HepG2 (cell line): ENCODE data around the gene LRRC42. TPM values are rescaled to one million over a fixed set of nuclear protein-coding genes. Genes with fewer than 3 reads are reported as not detected.

Source experiments
- BCLAF1 ChIP-seq: fragments of 450-650 bp; IDR thresholded peaks from 2 replicates; pipeline ENCODE4 v1.6.1; 2017; ENCODE audit warnings: mild to moderate bottlenecking
- ETV5 ChIP-seq: IDR thresholded peaks from 2 replicates; pipeline ENCODE4 v1.6.1; 2018; ENCODE audit warnings: missing biosample characterization, missing genetic modification reagents, inconsistent platforms, borderline replicate concordance
- GABPB1 ChIP-seq: IDR thresholded peaks from 2 replicates; pipeline ENCODE4 v1.6.1; 2016; ENCODE audit warnings: mild to moderate bottlenecking, missing genetic modification reagents, moderate library complexity, missing compliant biosample characterization
- KLF16 ChIP-seq, 2 experiments: sonication (generic) in 1 of 2; formaldehyde crosslinking in 1 of 2; IDR thresholded peaks; 2 replicates each; pipeline versions ENCODE4 v1.6.1 to v1.8.0; 2016 to 2023; ENCODE audit warnings: missing genetic modification reagents in 2 of 2, missing compliant biosample characterization in 1 of 2
- NFE2L1 ChIP-seq: sonication (generic); formaldehyde crosslinking; IDR thresholded peaks from 2 replicates; pipeline ENCODE4 v1.4.0; 2020; ENCODE audit warnings: missing genetic modification reagents, mild to moderate bottlenecking, borderline replicate concordance
- REL ChIP-seq: sonication (generic); formaldehyde crosslinking; conservative IDR thresholded peaks from 2 replicates; pipeline ENCODE4 v1.8.0; 2022; ENCODE audit warnings: mild to moderate bottlenecking, missing genetic modification reagents, moderate library complexity
- SALL1 ChIP-seq: sonication (generic); formaldehyde crosslinking; IDR thresholded peaks from 2 replicates; pipeline ENCODE4 v1.8.0; 2022; ENCODE audit warnings: mild to moderate bottlenecking, missing genetic modification reagents
- SOX6 ChIP-seq, 2 experiments: fragments of 450-650 bp in 1 of 2; sonication (generic) in 1 of 2; formaldehyde crosslinking in 1 of 2; IDR thresholded peaks; 2 replicates each; pipeline versions ENCODE4 v1.4.0 to v1.6.1; 2017 to 2020; ENCODE audit warnings: antibody characterized with exemption in 1 of 2, mild to moderate bottlenecking in 1 of 2, missing genetic modification reagents in 1 of 2
- USF2 ChIP-seq, 2 experiments: sonication (generic) in 1 of 2; formaldehyde crosslinking in 1 of 2; IDR thresholded peaks; 2 replicates each; pipeline versions ENCODE4 v1.5.1 to v1.6.1; 2011 to 2020; ENCODE audit warnings: borderline replicate concordance in 1 of 2, low read depth in 1 of 2, low read length in 1 of 2, mild to moderate bottlenecking in 1 of 2, missing genetic modification reagents in 1 of 2, moderate library complexity in 1 of 2
- ZHX1 ChIP-seq: sonication (generic); formaldehyde crosslinking; IDR thresholded peaks from 2 replicates; pipeline ENCODE4 v1.8.1; 2022; ENCODE audit warnings: low read depth, mild to moderate bottlenecking, missing genetic modification reagents
- ZNF20 ChIP-seq: sonication (generic); formaldehyde crosslinking; IDR thresholded peaks from 2 replicates; pipeline ENCODE4 v1.4.0; 2020; ENCODE audit warnings: mild to moderate bottlenecking, moderate library complexity, missing genetic modification reagents
- ZNF619 ChIP-seq: sonication (generic); formaldehyde crosslinking; IDR thresholded peaks from 2 replicates; pipeline ENCODE4 v1.4.0; 2020; ENCODE audit warnings: mild to moderate bottlenecking, missing genetic modification reagents
- ZNF720 ChIP-seq: sonication (generic); formaldehyde crosslinking; IDR thresholded peaks from 2 replicates; pipeline ENCODE4 v1.4.0; 2020; ENCODE audit warnings: missing genetic modification reagents
- ZNF776 ChIP-seq: sonication (generic); formaldehyde crosslinking; IDR thresholded peaks from 2 replicates; pipeline ENCODE4 v1.4.0; 2020; ENCODE audit warnings: mild to moderate bottlenecking, missing genetic modification reagents
- ZNF891 ChIP-seq: sonication (generic); formaldehyde crosslinking; IDR thresholded peaks from 2 replicates; pipeline ENCODE4 v1.5.0; 2020; ENCODE audit warnings: mild to moderate bottlenecking, missing genetic modification reagents
- polyA plus RNA-seq, 8 experiments: library from polyadenylated mRNA; depleted of rRNA in 3 of 8; stranded (reverse) in 7 of 8; unstranded in 1 of 8; fragments of >200 nt; fragmentation: Illumina TruSeq in 4 of 8; extraction: Trizol in 4 of 8; gene quantifications; 2 replicates each; pipeline versions ENCODE4 v1.2.1 to v1.2.3, GENCODE V29; 2011 to 2016; ENCODE audit warnings: low read depth in 4 of 8, missing spikeins in 1 of 8, mixed read lengths in 1 of 8; ENCODE audit not compliant: insufficient read depth in 1 of 8
- total RNA-seq, 5 experiments: library from RNA; depleted of rRNA; stranded (reverse); fragments of >200 nt; fragmentation: Illumina TruSeq; extraction: Trizol; gene quantifications; 2 replicates each; pipeline ENCODE4 v1.2.3, GENCODE V29; 2016; ENCODE audit warnings: low read depth in 1 of 5
- TF ChIP-seq, protein P1 (sequence below): sonication (generic); formaldehyde crosslinking; IDR thresholded peaks from 2 replicates; pipeline ENCODE4 v1.8.1; 2023; ENCODE audit warnings: missing genetic modification reagents, mild to moderate bottlenecking, borderline replicate concordance
- TF ChIP-seq, protein P2 (sequence below): IDR thresholded peaks from 2 replicates; pipeline ENCODE4 v1.6.1; 2016; ENCODE audit warnings: mild to moderate bottlenecking

LRRC42 gene
- total and polyA plus RNA-seq, 2 of the 13 experiments (the other 11 are each of a cell fraction or from before 2014, with no cell fraction given): 30.6 to 43.6 TPM

- TF ChIP-seq ZHX1 (CRISPR knock-in tag) (0 out of 2 replicates have a peak, but pooled peaks have one; percentile 58), SALL1 (CRISPR knock-in tag) (0 out of 2 replicates have a peak, but pooled peaks have one; percentile 35), KLF16 (CRISPR knock-in tag; IDR thresholded peaks at IDR 0.05) (no peak), GABPB1 (CRISPR knock-in tag) (peak; percentile 77), ZNF20 (CRISPR knock-in tag) (no peak), ZNF720 (no peak), SOX6 (IDR thresholded peaks at IDR 0.05) (no peak), SOX6 (CRISPR knock-in tag; IDR thresholded peaks at IDR 0.05) (peak; percentile 51; the same call in 1 of the 2 replicates), ZNF776 (peak; percentile 67), ZNF619 (CRISPR knock-in tag) (no peak), ZNF891 (CRISPR knock-in tag) (peak; percentile 59; the same call in 1 of the 2 replicates), USF2 (IDR thresholded peaks at IDR 0.05; ENCODE audit: low read depth, low read length) (no peak), USF2 (CRISPR knock-in tag; IDR thresholded peaks at IDR 0.05; ENCODE audit: borderline replicate concordance) (peak; percentile 14; the same call in 1 of the 2 replicates), NFE2L1 (0 out of 2 replicates have a peak, but pooled peaks have one; percentile 23), REL (CRISPR knock-in tag) (0 out of 2 replicates have a peak, but pooled peaks have one; percentile 43), ETV5 (CRISPR knock-in tag) (peak; percentile 23; the same call in 1 of the 2 replicates), BCLAF1 (no peak)
- TF ChIP-seq, protein P1, sequence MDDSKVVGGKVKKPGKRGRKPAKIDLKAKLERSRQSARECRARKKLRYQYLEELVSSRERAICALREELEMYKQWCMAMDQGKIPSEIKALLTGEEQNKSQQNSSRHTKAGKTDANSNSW (CRISPR knock-in tag): no peak
- TF ChIP-seq, protein P2, sequence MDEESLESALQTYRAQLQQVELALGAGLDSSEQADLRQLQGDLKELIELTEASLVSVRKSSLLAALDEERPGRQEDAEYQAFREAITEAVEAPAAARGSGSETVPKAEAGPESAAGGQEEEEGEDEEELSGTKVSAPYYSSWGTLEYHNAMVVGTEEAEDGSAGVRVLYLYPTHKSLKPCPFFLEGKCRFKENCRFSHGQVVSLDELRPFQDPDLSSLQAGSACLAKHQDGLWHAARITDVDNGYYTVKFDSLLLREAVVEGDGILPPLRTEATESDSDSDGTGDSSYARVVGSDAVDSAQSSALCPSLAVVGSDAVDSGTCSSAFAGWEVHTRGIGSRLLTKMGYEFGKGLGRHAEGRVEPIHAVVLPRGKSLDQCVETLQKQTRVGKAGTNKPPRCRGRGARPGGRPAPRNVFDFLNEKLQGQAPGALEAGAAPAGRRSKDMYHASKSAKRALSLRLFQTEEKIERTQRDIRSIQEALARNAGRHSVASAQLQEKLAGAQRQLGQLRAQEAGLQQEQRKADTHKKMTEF (CRISPR knock-in tag): peak; percentile 44; the same call in 1 of the 2 replicates
Measured at GRCh38 chr1:53945433-53946251, 508 bp upstream of the LRRC42 start, which contains the start of gene IFT25 (continued).
